Osteocyte (in vitro differentiated cells): ENCODE data around the gene PIWIL1. TPM values are rescaled to one million over a fixed set of nuclear protein-coding genes. Genes with fewer than 3 reads are reported as not detected.

ENCODE experiments used
- DNase-seq: peaks from one replicate; pipeline ENCODE4 v3.0.0; 2021; ENCODE audit warnings: mixed read lengths; ENCODE audit not compliant: unreplicated experiment; ENCODE audit errors: extremely low spot score
- H3K27ac Mint-ChIP-seq: one replicate; pipeline ENCODE4 v1.8.0; 2021; ENCODE audit warnings: mild to moderate bottlenecking, mixed read lengths; ENCODE audit not compliant: unreplicated experiment
- H3K27me3 Mint-ChIP-seq: one replicate; pipeline ENCODE4 v1.8.0; 2021; ENCODE audit warnings: mixed read lengths; ENCODE audit not compliant: unreplicated experiment
- H3K36me3 Mint-ChIP-seq: one replicate; pipeline ENCODE4 v1.8.0; 2021; ENCODE audit warnings: mixed read lengths; ENCODE audit not compliant: unreplicated experiment
- H3K4me1 Mint-ChIP-seq: one replicate; pipeline ENCODE4 v1.8.0; 2021; ENCODE audit warnings: mixed read lengths; ENCODE audit not compliant: unreplicated experiment
- H3K4me3 Mint-ChIP-seq: one replicate; pipeline ENCODE4 v1.8.0; 2021; ENCODE audit warnings: mild to moderate bottlenecking, moderate library complexity, mixed read lengths; ENCODE audit not compliant: unreplicated experiment
- H3K9me3 Mint-ChIP-seq: one replicate; pipeline ENCODE4 v1.8.0; 2021; ENCODE audit warnings: mixed read lengths; ENCODE audit not compliant: unreplicated experiment
- CTCF ChIP-seq: fragments of 200-600 bp; sonication (generic); IDR thresholded peaks from 2 replicates; pipeline ENCODE4 v1.5.0; 2021; ENCODE audit warnings: antibody characterized with exemption, mild to moderate bottlenecking, moderate library complexity
- total RNA-seq: library from RNA; stranded (reverse); gene quantifications from 2 replicates; pipeline ENCODE4 v1.2.1, GENCODE V29; 2021

Gene PIWIL1
- total RNA-seq, 1 donor from 2014 or later = not detected

GRCh38 chr12:130357241-130357640 lies 19.6 kb downstream of the PIWIL1 start:
- Mint-ChIP-seq H3K27ac (no peak overlapping the region), H3K36me3 (no peaks in the 10 kb centered on the region), H3K4me3 (no peak overlapping the region), H3K27me3 (no peaks in the 10 kb centered on the region), H3K9me3 (no peaks in the 10 kb centered on the region), H3K4me1 (no peaks in the 10 kb centered on the region)
- TF ChIP-seq CTCF = no peak
- DNase-seq = no peak

GRCh38 chr12:130357729-130358330 lies 20.1 kb downstream of the PIWIL1 start:
- H3K9me3 Mint-ChIP-seq = no peaks in the 10 kb centered on the region
- no peaks in the 10 kb centered on the region for H3K4me1 Mint-ChIP-seq
- DNase-seq = no peak
- TF ChIP-seq CTCF = no peak
- no peaks in the 10 kb centered on the region for H3K36me3 Mint-ChIP-seq
- H3K27ac Mint-ChIP-seq = no peak overlapping the region
- no peaks in the 10 kb centered on the region for H3K27me3 Mint-ChIP-seq
- no peak overlapping the region for H3K4me3 Mint-ChIP-seq

- no peaks in the 10 kb centered on the region for H3K36me3 Mint-ChIP-seq
- no peaks in the 10 kb centered on the region for H3K27me3 Mint-ChIP-seq
- no peaks in the 10 kb centered on the region for H3K9me3 Mint-ChIP-seq
- H3K4me3 Mint-ChIP-seq = no peak overlapping the region
- DNase-seq = no peak
- no peak for TF ChIP-seq CTCF
- no peaks in the 10 kb centered on the region for H3K4me1 Mint-ChIP-seq
- H3K27ac Mint-ChIP-seq = no peak overlapping the region
Measured at GRCh38 chr12:130362060-130362459, 24.4 kb downstream of the PIWIL1 start.

- no peaks in the 10 kb centered on the region for H3K27me3 Mint-ChIP-seq
- no peaks in the 10 kb centered on the region for H3K4me1 Mint-ChIP-seq
- no peak overlapping the region for H3K4me3 Mint-ChIP-seq
- H3K9me3 Mint-ChIP-seq = no peaks in the 10 kb centered on the region
- DNase-seq = no peak
- no peaks in the 10 kb centered on the region for H3K36me3 Mint-ChIP-seq
- no peak overlapping the region for H3K27ac Mint-ChIP-seq
- TF ChIP-seq CTCF = no peak
Measured at GRCh38 chr12:130364578-130364977, 26.9 kb downstream of the PIWIL1 start.

GRCh38 chr12:130366159-130366558 lies 28.5 kb downstream of the PIWIL1 start:
- Mint-ChIP-seq H3K27me3 (no peaks in the 10 kb centered on the region), H3K4me3 (no peak overlapping the region), H3K36me3 (no peaks in the 10 kb centered on the region), H3K4me1 (no peaks in the 10 kb centered on the region), H3K9me3 (no peaks in the 10 kb centered on the region), H3K27ac (no peak overlapping the region)
- no peak for DNase-seq
- TF ChIP-seq CTCF = no peak
